MM.1S (cell line): ENCODE data around the gene F11.

ENCODE experiments used
- EZH2 ChIP-seq: fragments of 300-600 bp; sonication (generic); optimal IDR thresholded peaks from 2 replicates; pipeline ENCODE3; 2017; ENCODE audit warnings: low read depth, mild to moderate bottlenecking, antibody characterized with exemption, low read length, mixed read lengths
- TF ChIP-seq, protein P1 (sequence below): fragments of 300-600 bp; sonication (generic); IDR thresholded peaks from 2 replicates; pipeline ENCODE4 v1.5.1; 2016; ENCODE audit warnings: antibody characterized with exemption, low read length, mixed read lengths

DNA sequence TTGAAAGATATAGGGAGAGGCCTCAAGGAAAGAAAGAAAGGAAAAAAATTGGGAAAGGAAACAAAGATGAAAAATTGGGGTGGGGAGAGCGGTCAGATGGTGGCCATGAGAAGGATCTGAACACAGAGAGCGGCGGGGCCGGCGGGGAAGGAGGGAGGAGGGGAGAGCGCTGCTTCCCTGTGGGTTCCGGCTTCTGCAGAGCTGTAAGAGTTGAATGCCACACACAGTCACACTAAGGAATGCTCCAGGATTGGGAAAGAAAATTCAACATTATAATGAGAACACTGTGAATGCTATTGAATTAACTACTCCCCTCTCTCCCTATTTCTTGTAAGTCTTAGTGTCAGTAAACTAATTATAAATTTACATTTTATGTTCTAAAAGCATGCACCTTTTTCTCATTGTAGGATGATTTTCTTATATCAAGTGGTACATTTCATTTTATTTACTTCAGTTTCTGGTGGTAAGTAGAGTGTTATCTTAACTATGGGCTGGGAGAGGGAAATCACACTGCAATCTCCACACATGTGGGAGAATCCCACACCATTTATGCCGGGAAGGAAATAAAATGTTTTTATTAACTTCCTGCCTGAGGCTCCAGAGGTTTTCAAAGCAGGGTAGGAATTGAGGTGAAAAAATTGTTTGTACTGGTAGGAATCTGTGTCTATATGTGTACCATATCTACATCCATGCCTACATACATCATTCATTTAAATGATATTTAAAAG is 904 bp downstream of the F11 start:
- TF ChIP-seq EZH2: no peak
- TF ChIP-seq, protein P1, sequence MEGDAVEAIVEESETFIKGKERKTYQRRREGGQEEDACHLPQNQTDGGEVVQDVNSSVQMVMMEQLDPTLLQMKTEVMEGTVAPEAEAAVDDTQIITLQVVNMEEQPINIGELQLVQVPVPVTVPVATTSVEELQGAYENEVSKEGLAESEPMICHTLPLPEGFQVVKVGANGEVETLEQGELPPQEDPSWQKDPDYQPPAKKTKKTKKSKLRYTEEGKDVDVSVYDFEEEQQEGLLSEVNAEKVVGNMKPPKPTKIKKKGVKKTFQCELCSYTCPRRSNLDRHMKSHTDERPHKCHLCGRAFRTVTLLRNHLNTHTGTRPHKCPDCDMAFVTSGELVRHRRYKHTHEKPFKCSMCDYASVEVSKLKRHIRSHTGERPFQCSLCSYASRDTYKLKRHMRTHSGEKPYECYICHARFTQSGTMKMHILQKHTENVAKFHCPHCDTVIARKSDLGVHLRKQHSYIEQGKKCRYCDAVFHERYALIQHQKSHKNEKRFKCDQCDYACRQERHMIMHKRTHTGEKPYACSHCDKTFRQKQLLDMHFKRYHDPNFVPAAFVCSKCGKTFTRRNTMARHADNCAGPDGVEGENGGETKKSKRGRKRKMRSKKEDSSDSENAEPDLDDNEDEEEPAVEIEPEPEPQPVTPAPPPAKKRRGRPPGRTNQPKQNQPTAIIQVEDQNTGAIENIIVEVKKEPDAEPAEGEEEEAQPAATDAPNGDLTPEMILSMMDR: no peak
